WI38 (cell line): ENCODE results near the gene C9orf43.

Source experiments
- H3K4me3 ChIP-seq: 2 replicates; pipeline ENCODE4 v1.5.1; 2011; ENCODE audit warnings: low read depth, mild to moderate bottlenecking, control low read depth, low read length
- CTCF ChIP-seq: IDR thresholded peaks from 2 replicates; pipeline ENCODE4 v1.5.1; 2012; ENCODE audit warnings: low read depth, mild to moderate bottlenecking, control low read depth, low read length

C9orf43 gene

GRCh38 chr9:113409883-113410206, 702 bp upstream of the C9orf43 start:
- TF ChIP-seq CTCF, result no peak

GRCh38 chr9:113416149-113416721, 5.7 kb downstream of the C9orf43 start:
- TF ChIP-seq CTCF, result no peak
- no peak overlapping the region for H3K4me3 ChIP-seq

More at GRCh38 chr9:113409883-113410206, 702 bp upstream of the C9orf43 start:
- peak overlapping the region; percentile 93 for H3K4me3 ChIP-seq

GRCh38 chr9:113417370-113417769, 6.8 kb downstream of the C9orf43 start:
- TF ChIP-seq CTCF, result no peak
- no peak overlapping the region for H3K4me3 ChIP-seq

GRCh38 chr9:113421726-113422125, 11.2 kb downstream of the C9orf43 start:
- no peak overlapping the region for H3K4me3 ChIP-seq
- no peak for TF ChIP-seq CTCF

GRCh38 chr9:113425072-113425471, 14.5 kb downstream of the C9orf43 start:
- no peak for TF ChIP-seq CTCF
- no peak overlapping the region for H3K4me3 ChIP-seq

GRCh38 chr9:113426701-113427100, 16.2 kb downstream of the C9orf43 start:
- no peak for TF ChIP-seq CTCF
- no peak overlapping the region for H3K4me3 ChIP-seq

GRCh38 chr9:113427629-113428028, 17.1 kb downstream of the C9orf43 start:
- TF ChIP-seq CTCF, result no peak
- H3K4me3 ChIP-seq, result no peak overlapping the region
